BLaER1 treated with 17β-estradiol and CSF1 and Interleukin-3, amounts not matched to agents 10 nM and 100 nM (cell line): ENCODE results near the gene ARHGAP24.

Source experiments
- H3K27ac ChIP-seq, 11 experiments: shearing (Covaris generic); formaldehyde crosslinking; 2 replicates each; pipeline ENCODE4 v1.8.1; 2022
- H3K27me3 ChIP-seq, 11 experiments: shearing (Covaris generic); formaldehyde crosslinking; 2 replicates each; pipeline ENCODE4 v1.8.1; 2022
- H3K36me3 ChIP-seq, 11 experiments: shearing (Covaris generic); formaldehyde crosslinking; 2 replicates each; pipeline ENCODE4 v1.8.1; 2022
- H3K4me1 ChIP-seq, 10 experiments: shearing (Covaris generic); formaldehyde crosslinking; 2 replicates each; pipeline ENCODE4 v1.8.1; 2022
- H3K4me2 ChIP-seq, 11 experiments: shearing (Covaris generic); formaldehyde crosslinking; 2 replicates each; pipeline ENCODE4 v1.8.1; 2022
- H3K4me3 ChIP-seq, 10 experiments: shearing (Covaris generic); formaldehyde crosslinking; 2 replicates each; pipeline ENCODE4 v1.8.1; 2022
- H3K9ac ChIP-seq, 11 experiments: shearing (Covaris generic); formaldehyde crosslinking; 2 replicates each; pipeline ENCODE4 v1.8.1; 2022
- H3K9me3 ChIP-seq, 11 experiments: shearing (Covaris generic); formaldehyde crosslinking; replicated peaks in 1 of 11; 2 replicates each; pipeline ENCODE4 v1.8.1; 2022
- H4K20me1 ChIP-seq, 11 experiments: shearing (Covaris generic); formaldehyde crosslinking; 2 replicates each; pipeline ENCODE4 v1.8.1; 2022
- Cebpa-rat ChIP-seq, 11 experiments: shearing (Covaris generic); IDR thresholded peaks; 2 replicates each; pipeline ENCODE4 v1.8.1; 2022

ARHGAP24 gene

DNA sequence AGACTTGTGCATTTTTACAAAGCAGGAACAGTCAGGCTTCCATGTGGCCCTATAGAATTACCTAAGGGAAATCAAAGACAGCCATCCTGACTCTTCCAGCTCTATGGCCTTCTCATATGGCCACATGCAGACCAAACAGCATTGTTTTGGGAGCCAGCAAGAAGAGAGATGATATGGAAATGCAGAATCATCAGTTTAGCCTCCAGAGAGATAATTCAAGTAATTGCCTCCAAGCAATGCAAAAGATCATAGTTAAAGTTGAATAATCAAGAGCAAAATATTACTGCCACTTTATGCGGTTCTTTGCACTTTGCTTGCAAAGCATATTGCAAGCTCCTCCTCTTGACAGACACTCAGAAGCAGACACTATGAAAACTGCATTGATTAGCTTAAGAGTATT lies 207.4 kb downstream of the ARHGAP24 start:
- Histone ChIP-seq H3K36me3 (no peaks in the 10 kb centered on the region), H3K4me1 (peaks cover 0 to 67% (median 2%) of the 10 kb centered on the region in 10 experiments; a peak in 11 of 20 replicates), H3K27ac (peak overlapping the region in 4 of 11 experiments; percentile 55 to 92 (median 88); a peak in 7 of 22 replicates), H3K27me3 (no peaks in the 10 kb centered on the region), H3K4me2 (peak overlapping the region in 3 of 11 experiments; percentile 39 to 79 (median 77); a peak in 5 of 22 replicates), H3K9me3 (no peaks in the 10 kb centered on the region), H3K9ac (peak overlapping the region in 1 of 11 experiments; percentile 74; a peak in 1 of 22 replicates), H3K4me3 (no peak overlapping the region), H4K20me1 (no peaks in the 10 kb centered on the region)
- TF ChIP-seq Cebpa-rat (IDR thresholded peaks at IDR 0.05), result no peak

DNA sequence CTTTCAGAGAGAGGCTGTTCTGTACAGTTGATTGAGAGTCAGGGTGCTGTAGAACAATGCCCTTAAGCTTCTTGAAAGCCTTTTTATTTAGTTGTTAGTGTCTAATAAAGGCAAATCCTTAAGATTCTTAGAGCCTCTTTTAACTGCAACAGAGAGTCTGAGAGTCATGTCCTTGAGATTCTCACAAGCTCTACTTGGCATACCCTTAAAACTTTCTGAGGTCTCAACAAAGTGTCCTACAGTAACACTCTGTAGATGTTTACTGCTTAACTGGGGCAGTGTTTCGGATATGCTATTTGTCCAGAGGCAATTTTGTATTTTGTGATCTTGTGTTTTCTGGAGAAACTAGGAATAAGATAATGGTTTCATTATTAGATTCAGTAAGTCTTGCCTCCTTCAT lies 209.7 kb downstream of the ARHGAP24 start:
- H3K4me2 ChIP-seq, result no peak overlapping the region; a peak in 1 of 22 replicates
- no peak overlapping the region for H3K9ac ChIP-seq
- H3K4me3 ChIP-seq, result no peak overlapping the region
- TF ChIP-seq Cebpa-rat (IDR thresholded peaks at IDR 0.05), result no peak
- H3K27me3 ChIP-seq, result no peaks in the 10 kb centered on the region
- H4K20me1 ChIP-seq, result no peaks in the 10 kb centered on the region
- H3K9me3 ChIP-seq, result peaks cover 0 to 13% (median 0%) of the 10 kb centered on the region in 11 experiments; a peak in 1 of 22 replicates
- H3K36me3 ChIP-seq, result no peaks in the 10 kb centered on the region
- peaks cover 0 to 46% (median 2%) of the 10 kb centered on the region in 10 experiments; a peak in 11 of 20 replicates for H3K4me1 ChIP-seq
- H3K27ac ChIP-seq, result peak overlapping the region in 1 of 11 experiments; percentile 32; a peak in 1 of 22 replicates

DNA sequence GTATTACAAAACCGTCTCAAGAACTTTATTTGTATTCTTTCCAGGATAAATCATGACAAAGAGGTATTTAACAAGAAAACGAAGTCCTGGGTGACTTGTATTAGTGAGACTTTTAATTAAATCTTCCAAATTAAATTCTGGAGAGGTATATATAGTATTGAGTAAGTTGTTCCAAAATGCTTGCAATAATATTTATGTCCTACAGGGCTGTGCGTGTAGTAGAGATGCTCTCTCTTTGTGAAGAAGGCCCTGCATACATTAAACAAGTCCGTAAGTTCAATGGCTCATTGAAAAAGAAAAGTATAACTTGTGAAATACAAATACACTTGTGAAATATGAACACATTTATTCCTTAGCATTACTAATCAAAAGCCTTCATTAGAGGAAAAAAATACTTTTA lies 211.4 kb downstream of the ARHGAP24 start:
- no peak overlapping the region for H3K4me2 ChIP-seq
- H4K20me1 ChIP-seq, result no peaks in the 10 kb centered on the region
- no peak for TF ChIP-seq Cebpa-rat (IDR thresholded peaks at IDR 0.05)
- H3K4me3 ChIP-seq, result no peak overlapping the region
- H3K36me3 ChIP-seq, result no peaks in the 10 kb centered on the region
- H3K9ac ChIP-seq, result no peak overlapping the region
- no peak overlapping the region for H3K27ac ChIP-seq
- H3K27me3 ChIP-seq, result no peaks in the 10 kb centered on the region
- peaks cover 0 to 13% (median 0%) of the 10 kb centered on the region in 11 experiments; a peak in 1 of 22 replicates for H3K9me3 ChIP-seq
- H3K4me1 ChIP-seq, result peaks cover 0 to 33% (median under 1%) of the 10 kb centered on the region in 10 experiments; a peak in 9 of 20 replicates

DNA sequence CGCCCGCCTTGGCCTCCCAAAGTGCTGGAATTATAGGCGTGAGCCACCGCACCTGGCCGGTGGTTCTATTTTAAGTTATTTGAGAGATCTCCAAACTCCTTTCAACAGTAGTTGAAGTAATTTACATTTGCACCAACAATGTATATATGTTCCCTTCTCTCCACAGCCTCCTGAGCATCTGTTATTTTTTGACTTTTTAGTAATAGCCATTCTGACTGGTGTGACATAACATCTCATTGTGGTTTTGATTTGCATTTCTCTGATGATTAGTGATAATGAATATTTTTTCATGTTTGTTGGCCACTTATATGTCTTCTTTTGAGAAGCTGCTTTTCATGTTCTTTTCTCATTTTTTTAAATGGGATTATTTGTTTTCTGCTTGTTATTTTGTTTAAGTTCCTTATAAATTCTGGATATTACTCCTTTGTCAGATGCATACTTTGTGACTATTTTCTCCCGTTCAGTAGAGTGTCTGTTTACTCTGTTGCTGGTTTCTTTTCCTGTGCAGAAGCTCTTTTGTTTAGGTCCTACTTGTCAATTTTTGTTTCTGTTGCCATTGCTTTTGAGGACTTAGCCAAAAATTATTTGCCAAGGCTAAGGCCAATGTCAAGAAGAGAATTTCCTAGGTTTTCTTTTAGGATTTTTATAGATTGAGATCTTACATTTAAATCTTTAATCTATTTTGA lies 213.2 kb downstream of the ARHGAP24 start:
- Histone ChIP-seq H3K4me2 (no peak overlapping the region), H3K9me3 (peaks cover 0 to 30% (median 0%) of the 10 kb centered on the region in 11 experiments; a peak in 1 of 22 replicates), H4K20me1 (no peaks in the 10 kb centered on the region), H3K36me3 (no peaks in the 10 kb centered on the region), H3K27ac (no peak overlapping the region), H3K9ac (no peak overlapping the region), H3K27me3 (no peaks in the 10 kb centered on the region), H3K4me1 (peaks cover 0 to 16% (median 0%) of the 10 kb centered on the region in 10 experiments; a peak in 2 of 20 replicates), H3K4me3 (no peak overlapping the region)
- no peak for TF ChIP-seq Cebpa-rat (IDR thresholded peaks at IDR 0.05)

DNA sequence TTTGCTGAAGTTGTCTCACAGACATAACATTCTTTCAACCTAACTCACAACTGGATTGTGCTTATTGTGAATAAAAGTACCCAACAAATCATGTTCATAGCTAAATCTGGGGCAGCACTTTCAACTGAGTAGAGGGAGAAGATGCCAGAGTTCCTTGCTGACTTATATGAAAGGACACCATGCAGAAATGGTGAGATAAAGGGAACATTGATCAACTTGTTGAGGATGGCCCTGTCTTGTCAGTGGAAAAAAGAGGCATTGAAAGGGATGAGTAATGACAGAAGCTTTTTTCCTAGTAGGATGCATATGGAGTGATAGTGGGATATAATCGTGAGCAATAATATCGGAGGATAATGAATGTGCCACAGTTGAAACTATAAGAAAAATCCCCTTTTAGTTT lies 221.7 kb downstream of the ARHGAP24 start:
- no peak overlapping the region for H3K4me3 ChIP-seq
- TF ChIP-seq Cebpa-rat (IDR thresholded peaks at IDR 0.05), result no peak
- H3K27me3 ChIP-seq, result no peaks in the 10 kb centered on the region
- no peaks in the 10 kb centered on the region for H3K36me3 ChIP-seq
- H3K4me1 ChIP-seq, result peaks cover 6 to 43% (median 18%) of the 10 kb centered on the region in 10 experiments; a peak in 19 of 20 replicates
- H3K27ac ChIP-seq, result no peak overlapping the region
- H3K4me2 ChIP-seq, result no peak overlapping the region
- H4K20me1 ChIP-seq, result no peaks in the 10 kb centered on the region
- H3K9ac ChIP-seq, result no peak overlapping the region
- H3K9me3 ChIP-seq, result peaks cover 0 to 20% (median 0%) of the 10 kb centered on the region in 11 experiments; a peak in 1 of 22 replicates

DNA sequence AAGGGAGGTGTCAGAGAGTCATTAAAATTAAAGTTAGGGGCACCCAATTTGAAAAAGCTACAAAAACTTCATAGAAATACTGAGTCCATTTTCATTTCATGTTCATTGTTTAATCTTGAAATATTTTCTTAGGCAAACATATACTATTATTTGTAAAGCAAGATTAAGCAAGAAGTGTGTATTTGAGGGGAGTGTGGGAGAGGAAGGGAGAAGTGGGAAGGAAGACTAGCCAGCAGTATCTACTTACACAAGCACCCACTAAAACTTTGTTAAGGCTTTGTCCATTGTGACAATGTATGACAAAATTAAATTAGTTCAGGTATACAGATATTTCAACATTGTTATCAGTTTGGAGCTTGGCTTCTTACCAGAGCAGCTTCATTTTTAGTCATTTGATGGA lies 222.9 kb downstream of the ARHGAP24 start:
- Histone ChIP-seq H3K27me3 (no peaks in the 10 kb centered on the region), H3K36me3 (no peaks in the 10 kb centered on the region), H3K9ac (no peak overlapping the region), H3K9me3 (peaks cover 0 to 8% (median 0%) of the 10 kb centered on the region in 11 experiments; a peak in 1 of 22 replicates), H3K4me3 (no peak overlapping the region), H3K4me2 (peak overlapping the region in 4 of 11 experiments; percentile 30 to 81 (median 55); a peak in 6 of 22 replicates), H3K4me1 (peaks cover 15 to 49% (median 25%) of the 10 kb centered on the region in 10 experiments; a peak in 19 of 20 replicates), H3K27ac (peak overlapping the region in 3 of 11 experiments; percentile 2 to 44 (median 39); a peak in 4 of 22 replicates), H4K20me1 (no peaks in the 10 kb centered on the region)
- no peak for TF ChIP-seq Cebpa-rat (IDR thresholded peaks at IDR 0.05)

DNA sequence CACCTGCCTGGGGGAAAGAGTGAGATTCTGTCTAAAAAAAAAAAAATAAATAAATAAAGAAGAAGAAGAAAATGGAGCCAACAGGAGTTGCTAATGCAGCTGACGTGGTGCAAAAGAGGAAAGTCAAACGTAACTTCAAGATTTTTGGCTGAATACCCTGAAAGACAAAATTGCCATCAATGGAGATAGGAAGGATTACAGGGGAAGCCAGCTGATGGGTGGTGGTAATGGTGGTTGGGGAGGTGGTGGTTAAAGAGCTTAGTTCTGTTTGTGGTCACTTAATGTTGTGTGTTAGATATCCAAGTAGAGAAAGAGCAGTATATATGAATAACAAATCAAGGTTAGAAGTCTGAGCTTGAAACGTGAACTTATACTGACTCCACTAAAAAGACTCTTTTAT lies 225.4 kb downstream of the ARHGAP24 start:
- Histone ChIP-seq H3K4me3 (no peak overlapping the region), H3K9ac (no peak overlapping the region), H3K27ac (peak overlapping the region in 3 of 11 experiments; percentile 5 to 88 (median 20); a peak in 4 of 22 replicates), H3K9me3 (peaks cover 0 to 6% (median 0%) of the 10 kb centered on the region in 11 experiments; a peak in 1 of 22 replicates), H3K36me3 (no peaks in the 10 kb centered on the region), H3K4me2 (peak overlapping the region in 10 of 11 experiments; percentile 15 to 81 (median 48); a peak in 16 of 22 replicates), H3K4me1 (peaks cover 15 to 62% (median 31%) of the 10 kb centered on the region in 10 experiments; a peak in 19 of 20 replicates), H3K27me3 (no peaks in the 10 kb centered on the region), H4K20me1 (no peaks in the 10 kb centered on the region)
- no peak for TF ChIP-seq Cebpa-rat (IDR thresholded peaks at IDR 0.05)

DNA sequence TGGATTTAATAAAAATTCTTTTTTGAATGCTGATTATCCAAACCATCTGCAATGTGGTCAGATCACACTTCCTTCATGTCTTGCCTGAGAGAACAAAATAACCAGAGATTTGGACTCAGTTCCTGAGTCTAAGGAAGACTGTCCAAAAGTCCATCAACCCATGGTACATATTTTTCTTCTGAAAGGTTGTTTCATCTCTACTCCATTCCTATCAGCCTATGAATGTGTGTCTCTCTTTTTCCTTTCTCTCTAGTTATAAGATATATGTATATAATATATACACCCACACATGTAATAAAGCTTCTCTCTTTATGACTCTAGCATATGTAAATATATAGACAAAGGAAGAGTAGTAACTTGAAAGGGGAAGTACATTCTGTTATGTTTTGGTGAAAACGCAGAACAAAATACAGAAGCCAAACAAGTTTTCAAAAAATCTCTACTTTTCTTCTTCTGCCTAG lies 226.9 kb downstream of the ARHGAP24 start:
- no peak for TF ChIP-seq Cebpa-rat (IDR thresholded peaks at IDR 0.05)
- peak overlapping the region in 1 of 10 experiments; percentile 6; a peak in 1 of 20 replicates for H3K4me3 ChIP-seq
- H3K9me3 ChIP-seq, result peaks cover 0 to 5% (median 0%) of the 10 kb centered on the region in 11 experiments; a peak in 1 of 22 replicates
- peak overlapping the region in 8 of 11 experiments; percentile 12 to 76 (median 65); a peak in 12 of 22 replicates for H3K9ac ChIP-seq
- H3K4me2 ChIP-seq, result peak overlapping the region in 10 of 11 experiments; percentile 28 to 82 (median 60); a peak in 17 of 22 replicates
- H3K27ac ChIP-seq, result peak overlapping the region in 10 of 11 experiments; percentile 14 to 91 (median 84); a peak in 20 of 22 replicates
- peaks cover 15 to 63% (median 31%) of the 10 kb centered on the region in 10 experiments; a peak in 19 of 20 replicates for H3K4me1 ChIP-seq
- no peaks in the 10 kb centered on the region for H4K20me1 ChIP-seq
- H3K36me3 ChIP-seq, result no peaks in the 10 kb centered on the region
- H3K27me3 ChIP-seq, result no peaks in the 10 kb centered on the region

DNA sequence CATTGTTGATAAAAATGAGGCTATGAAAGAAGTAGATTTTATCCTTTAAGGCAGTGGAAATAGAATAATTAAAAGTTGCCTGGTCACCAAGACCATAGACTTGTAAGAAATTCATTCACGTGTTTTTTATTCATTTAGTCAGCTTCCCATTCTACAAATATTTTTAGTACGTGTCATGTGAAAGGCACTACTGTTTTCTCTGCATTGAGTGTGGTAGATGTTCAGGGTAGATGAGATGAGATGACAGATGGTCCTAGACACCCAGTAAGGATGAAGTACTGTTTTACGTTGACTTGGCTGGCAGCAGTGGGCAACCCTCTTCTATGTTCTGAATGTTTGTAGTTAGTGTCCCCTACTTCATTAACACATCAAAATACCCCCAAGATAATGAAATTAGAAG lies 228.1 kb downstream of the ARHGAP24 start:
- peaks cover 19 to 67% (median 36%) of the 10 kb centered on the region in 10 experiments for H3K4me1 ChIP-seq
- H3K4me3 ChIP-seq, result no peak overlapping the region
- peak overlapping the region in 3 of 11 experiments; percentile 28 to 65 (median 43); a peak in 3 of 22 replicates for H3K9ac ChIP-seq

More for the DNA sequence above, 228.1 kb downstream of the ARHGAP24 start:
- no peak for TF ChIP-seq Cebpa-rat (IDR thresholded peaks at IDR 0.05)
- peak overlapping the region in 8 of 11 experiments; percentile 40 to 87 (median 65); a peak in 13 of 22 replicates for H3K27ac ChIP-seq
- H3K27me3 ChIP-seq, result no peaks in the 10 kb centered on the region
- no peaks in the 10 kb centered on the region for H4K20me1 ChIP-seq
- peak overlapping the region in 7 of 11 experiments; percentile 34 to 77 (median 56); a peak in 12 of 22 replicates for H3K4me2 ChIP-seq
- no peaks in the 10 kb centered on the region for H3K36me3 ChIP-seq
- H3K9me3 ChIP-seq, result peaks cover 0 to 5% (median 0%) of the 10 kb centered on the region in 11 experiments; a peak in 1 of 22 replicates
